HG02885 (cell line): ENCODE data around the gene PHYHIPL.

Experiments
- ATAC-seq: cut with Tn5 transposase; IDR thresholded peaks from one replicate; pipeline ENCODE4 v1.9.1; 2021; ENCODE audit warnings: mild to moderate bottlenecking; ENCODE audit not compliant: unreplicated experiment, poor library complexity

Gene PHYHIPL

DNA sequence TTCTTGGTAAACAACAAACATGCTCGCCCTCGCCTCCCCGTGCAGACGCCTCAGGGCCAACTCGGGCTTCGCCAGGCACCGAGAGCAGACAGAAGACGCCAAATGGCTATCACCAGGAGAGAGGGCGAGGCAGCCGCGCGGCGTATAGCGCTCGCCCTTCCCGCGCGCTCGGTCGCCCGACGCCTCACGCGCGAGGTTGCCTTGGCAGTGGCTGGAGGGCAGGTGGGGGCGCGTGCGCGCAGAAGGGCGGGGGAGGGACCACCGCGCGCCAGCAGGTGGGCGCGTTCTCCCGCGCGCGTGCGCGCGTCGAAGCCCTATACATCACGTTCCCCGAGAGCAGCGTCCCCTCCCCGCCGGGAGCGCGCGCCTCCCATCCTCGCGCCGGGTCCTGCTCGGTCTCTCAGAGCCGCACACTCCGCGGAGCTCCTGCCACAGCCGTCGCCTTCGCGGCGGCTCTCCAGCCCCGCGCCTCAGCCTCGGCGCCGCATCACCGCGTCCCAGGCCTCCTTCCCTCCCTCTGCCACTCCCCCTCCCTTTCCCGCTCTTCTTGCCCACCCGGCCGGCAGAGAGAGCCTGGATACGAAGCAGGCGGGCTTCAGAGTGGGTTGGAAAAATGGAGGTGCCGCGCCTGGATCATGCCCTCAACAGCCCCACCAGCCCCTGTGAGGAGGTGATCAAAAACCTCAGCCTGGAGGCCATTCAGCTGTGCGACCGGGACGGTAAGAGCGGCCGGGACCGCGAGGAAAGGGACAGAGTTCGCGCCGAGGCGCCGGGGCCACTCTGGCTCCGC, at the start of gene PHYHIPL:
PHYHIPL (plus strand) TSS at position 403 of the 790 bp plus-strand sequence; CDS start at position 614, 211 bp downstream.
- ATAC-seq, result no peak

DNA sequence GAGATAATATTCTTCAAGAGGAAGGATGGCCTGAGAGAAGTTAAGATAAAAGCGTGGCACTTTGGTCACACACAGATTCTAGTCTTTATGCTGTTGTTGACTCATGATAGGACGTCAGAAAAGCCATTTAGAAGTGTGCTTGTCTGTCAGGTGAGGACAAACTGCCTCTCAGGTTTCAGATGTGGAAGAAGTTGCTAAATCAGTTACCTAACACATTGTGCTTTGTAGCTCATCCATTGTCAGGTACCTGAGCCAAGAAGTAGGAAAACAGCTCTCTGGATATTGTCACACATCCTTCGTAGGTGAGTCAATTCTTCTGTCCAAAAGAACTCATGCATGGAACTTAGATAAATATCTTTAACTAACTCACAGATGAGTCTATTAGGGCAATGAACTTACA, 49.5 kb upstream of the PHYHIPL start:
- no peak for ATAC-seq

DNA sequence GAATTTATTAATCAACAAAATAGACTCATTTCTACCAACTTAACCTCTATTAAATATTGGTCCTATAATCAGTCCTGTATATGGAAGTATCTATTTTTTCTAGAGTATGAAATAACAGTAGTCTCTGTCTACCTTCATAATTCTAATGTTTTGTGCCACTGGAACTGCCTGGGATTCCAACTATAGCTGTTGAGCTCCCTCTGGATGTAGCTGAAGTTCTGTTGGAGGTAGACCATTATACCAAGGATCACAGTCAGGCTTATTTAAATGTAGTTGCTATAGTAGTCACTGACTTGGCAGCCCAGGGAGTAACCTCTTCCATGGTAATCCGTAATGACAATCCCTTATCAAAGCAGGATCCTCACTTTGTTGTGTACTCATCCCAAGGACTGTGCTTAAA, 48.5 kb upstream of the PHYHIPL start:
- ATAC-seq, result no peak

DNA sequence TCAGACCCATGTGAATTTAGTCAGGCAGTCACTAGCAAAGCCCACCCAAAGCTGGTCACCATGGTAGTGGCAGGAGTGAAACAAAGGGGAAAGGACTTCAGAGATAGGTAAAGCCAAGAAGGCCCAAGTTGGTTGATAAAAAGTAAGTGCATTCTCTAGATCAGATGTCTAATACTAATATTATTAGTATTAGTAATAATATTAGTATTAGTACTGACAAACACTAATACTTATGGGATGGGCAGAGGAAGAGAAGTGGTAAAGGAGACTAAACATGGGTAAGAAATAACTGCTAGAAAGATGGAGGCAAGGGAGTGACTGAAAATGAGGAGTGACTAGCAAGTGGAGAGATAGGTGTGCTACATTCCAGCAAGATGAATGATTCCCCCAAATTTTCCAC, 46.6 kb upstream of the PHYHIPL start:
- no peak for ATAC-seq

DNA sequence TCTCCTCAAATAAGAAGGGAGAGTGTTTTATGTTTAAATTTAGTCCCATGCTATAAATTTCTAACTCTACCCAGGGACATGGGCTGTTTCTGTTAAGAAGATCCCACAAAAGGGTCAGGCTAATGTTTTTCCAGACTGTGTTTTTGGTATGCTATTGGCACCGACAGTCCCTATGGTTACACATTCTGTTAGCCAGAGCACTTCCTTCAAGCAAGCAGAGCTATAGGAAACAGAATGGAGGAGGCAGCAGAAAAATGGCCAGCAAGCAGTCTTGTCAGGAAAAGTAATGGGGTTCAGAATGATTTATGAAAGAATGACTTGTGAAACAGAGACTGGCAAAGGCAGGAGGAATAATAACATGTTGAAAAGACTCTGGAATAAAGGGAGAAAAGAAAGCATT, 44.8 kb upstream of the PHYHIPL start:
- ATAC-seq, result no peak

DNA sequence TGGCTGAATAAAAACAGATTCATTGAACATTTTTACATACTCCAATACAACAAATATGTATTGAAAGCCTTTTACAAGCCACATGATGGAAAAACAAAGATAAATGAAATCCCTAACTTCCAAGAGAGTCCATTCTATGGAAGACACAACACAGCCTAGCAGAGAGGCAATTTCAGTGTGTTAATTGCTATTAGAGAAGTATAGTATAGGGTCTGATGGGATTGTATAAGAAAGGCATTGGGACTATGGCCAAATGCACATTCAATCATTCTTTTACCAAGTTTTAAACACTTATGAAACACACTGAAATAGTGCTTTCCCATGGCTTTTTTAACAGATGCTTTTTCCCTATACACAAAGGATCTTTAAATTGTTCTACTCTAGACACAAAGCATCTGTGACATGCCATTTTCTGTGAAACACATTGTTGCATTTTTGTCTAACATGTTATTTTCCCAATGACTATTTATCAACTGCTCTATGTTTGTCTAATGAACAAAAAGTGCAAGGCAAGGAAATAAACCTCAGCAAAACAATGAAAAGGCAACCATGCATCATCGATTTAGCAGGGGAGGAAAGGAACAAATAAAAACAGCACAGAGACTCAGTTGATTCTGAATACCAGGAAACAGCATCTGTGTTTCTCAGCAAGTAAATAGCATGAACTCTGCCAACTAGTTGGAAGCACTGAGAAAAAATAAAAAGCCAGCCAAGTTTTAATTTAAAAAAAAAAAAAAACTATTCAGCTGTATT, 42.4 kb upstream of the PHYHIPL start:
- ATAC-seq, result no peak

DNA sequence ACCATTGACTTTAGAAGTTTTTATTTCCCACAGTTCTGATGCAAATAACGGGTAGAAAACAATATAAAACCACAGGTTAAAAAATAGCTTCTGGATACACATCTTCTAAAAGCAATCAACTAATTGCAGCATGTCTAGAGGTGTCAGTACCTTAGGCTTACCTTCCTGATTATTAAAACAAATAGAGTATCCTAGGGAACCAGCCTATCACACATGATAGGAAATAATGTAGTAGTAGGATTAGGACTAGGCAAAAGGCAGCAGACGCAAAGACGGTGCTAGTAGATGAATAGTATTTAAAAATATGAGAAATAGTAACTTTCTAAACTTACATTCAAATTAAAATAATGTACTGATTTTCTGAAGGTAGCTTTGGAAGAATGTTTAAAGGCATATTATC, 41.7 kb upstream of the PHYHIPL start:
- ATAC-seq, result no peak

DNA sequence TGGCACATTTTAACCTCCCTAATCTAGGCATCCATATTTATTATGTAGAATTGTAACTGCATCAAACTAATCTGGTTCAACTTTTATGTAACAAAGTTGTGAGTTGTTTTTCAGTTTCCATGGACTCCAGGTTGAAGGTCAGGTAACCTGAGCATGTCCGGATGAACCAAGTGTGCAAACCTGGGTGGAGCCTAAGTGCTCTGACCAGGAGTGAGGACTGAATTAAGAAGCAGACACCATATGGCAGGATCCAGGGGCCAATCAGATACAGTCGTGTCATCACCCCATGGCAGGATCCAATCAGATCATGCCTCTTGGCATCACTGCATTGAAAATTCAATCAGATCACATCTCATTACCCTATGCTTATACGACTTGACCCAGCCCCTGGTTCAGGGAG, 41.2 kb upstream of the PHYHIPL start:
- no peak for ATAC-seq

DNA sequence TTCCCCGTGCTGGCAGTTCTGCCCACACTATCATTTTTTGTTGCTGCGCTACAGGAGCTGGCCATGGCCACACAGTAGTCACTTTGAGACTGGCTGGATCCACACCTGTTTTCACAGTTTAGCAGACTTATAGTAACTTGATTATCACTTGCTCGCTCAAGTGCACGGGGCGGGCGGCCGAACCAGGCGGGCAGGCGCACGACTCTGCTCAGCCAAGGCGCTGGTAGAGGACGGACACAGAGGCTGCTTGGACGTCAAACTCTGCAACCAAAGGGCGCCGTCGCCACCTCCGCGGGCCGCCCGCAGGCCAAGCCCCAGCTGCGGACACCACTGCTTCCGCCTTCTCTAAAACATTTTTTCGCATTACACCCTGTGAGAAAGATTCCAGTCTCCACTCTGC, 38.4 kb upstream of the PHYHIPL start:
- ATAC-seq, result no peak

DNA sequence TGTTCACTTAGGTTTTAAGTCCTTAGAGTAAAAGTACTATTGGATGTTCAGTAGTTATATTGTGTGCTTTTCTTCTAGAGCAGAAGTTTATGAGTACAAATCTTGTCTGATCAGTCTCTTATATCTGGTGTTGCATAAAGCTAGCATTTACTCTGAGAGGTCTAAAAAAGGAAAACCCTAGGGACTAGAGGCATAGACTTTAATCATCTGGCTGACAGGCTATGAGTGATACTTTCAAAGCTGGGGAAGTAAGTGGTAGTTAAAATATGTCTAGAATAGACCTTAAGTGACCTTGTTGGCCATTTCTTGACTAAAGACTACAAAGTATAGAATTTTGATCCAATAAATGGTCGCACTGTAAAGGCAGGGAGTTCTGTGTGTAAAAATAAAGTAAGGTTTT, 32.9 kb upstream of the PHYHIPL start:
- no peak for ATAC-seq

DNA sequence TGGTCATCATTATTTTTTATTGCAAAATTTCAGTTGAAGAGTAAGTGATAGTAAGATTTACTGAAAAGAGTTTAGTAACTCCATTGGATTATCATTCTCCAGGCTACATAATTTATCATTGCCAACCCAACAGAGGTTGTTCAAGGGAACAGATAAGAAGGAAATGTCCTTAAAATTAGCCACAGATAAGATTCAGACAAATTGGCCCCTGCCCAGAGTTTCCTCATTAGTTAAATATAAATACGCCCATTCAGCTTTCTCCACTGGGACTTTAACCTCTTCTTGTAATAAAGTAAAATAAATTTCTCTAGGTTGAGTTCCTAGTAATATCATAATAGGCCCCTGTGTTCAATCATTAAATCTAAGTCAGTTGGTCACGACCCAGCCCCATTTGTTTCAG, 27.7 kb upstream of the PHYHIPL start:
- no peak for ATAC-seq

DNA sequence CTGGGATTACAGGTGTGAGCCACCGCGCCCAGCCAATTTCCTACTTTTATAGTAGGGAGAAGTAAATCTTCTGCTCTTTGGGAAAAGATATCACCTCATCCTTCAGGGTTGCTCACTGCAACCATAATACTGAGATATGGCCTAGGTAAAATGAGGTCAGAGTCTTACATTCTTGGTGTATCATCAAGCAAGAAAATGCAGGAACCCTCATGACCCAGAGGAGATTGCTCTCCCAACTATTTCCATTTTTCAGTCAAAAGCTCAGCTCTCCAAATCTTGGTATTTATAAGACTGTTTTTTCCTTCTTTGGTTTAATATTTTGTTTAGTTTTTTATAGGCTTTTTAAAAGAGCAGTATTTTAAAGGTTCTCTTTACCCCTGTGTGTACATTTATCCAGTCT, 20.9 kb upstream of the PHYHIPL start:
- no peak for ATAC-seq

DNA sequence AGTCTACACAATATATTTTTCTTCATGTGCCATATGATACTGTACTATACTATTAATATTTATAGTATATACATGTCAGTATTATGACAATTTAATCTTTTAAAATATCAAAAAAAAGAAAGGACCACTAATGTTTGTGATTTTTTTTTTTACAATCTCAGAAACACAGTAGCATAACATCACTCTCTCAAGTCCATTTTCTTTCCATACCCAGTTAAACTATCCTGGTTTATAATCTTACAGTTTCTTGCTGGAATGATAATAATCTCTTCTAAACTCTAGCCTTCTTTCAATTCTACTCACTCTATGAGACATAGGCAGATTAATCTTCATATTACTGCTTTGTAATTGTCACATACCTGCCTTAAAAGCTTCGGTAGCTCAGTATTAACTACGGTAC, 8.9 kb upstream of the PHYHIPL start:
- ATAC-seq, result no peak

DNA sequence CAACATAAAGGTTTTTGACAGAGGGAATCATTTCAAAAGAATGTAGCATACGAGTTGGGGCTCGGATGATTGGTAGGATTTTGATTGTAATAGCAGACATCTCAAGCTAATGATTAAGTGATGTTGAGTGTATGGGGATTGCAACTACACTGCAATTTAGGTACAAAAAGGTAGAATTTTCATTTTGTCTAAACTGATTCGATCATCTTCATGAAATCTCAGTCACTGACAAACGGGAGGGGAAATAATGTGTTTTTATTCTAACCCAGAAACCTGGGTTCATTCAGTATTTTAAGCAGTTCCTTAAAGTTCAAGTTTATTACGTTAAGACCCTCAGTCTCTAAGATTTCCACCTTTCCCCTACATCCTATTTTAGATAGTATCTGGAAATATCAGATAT, 3.9 kb upstream of the PHYHIPL start:
- no peak for ATAC-seq

DNA sequence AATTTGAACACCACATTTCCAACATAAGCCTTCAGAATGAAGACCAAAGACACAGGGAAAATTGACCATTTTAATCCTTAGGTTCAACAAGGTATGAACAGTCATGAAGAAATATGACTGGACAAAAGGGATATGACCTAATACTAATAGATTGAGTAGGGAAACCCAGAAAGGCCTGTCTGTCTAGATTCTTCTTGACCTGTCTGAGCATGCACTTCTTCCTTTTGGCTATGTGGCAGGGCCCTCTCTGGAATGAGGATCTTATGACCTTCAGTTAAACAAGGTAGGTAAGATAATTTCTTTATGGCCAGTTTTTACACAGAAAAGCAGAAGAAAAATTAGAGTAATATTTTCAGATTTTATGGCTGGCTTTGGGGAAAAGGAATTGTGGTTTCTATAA, 3.0 kb upstream of the PHYHIPL start:
- ATAC-seq, result no peak

DNA sequence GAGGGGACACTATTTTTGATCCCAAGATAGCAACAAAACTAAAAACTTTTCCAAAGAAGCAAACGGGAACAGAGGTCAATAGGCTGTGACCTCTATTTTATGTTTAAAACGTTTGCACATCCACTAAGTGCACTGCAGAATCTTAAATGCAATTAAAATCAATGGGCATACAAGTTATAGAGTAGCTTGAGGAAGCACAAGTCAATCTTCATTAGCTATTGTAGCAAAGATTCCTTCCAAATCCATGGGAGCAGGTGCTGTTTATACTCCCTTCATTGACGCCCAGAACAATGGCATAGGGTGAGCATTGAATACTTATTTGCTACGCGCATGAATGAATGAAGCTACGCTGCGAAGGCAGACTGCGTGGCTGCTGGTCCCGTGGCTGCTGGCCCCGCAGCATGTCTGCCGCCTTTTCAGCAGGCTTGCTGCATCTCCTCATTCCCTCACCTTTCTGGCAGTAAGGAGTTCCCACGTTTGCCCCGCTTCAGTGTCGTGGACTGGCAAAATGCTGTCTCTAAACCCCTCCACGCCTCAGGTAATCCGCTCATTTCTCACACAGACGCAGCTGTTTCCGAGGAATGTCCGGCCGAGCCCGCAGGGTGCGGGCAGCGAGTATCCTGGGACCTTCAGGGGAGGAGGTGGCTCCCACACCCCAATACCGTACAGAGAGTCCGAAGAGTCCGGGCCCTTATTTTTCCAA, 754 bp upstream of the PHYHIPL start:
- ATAC-seq, result no peak

DNA sequence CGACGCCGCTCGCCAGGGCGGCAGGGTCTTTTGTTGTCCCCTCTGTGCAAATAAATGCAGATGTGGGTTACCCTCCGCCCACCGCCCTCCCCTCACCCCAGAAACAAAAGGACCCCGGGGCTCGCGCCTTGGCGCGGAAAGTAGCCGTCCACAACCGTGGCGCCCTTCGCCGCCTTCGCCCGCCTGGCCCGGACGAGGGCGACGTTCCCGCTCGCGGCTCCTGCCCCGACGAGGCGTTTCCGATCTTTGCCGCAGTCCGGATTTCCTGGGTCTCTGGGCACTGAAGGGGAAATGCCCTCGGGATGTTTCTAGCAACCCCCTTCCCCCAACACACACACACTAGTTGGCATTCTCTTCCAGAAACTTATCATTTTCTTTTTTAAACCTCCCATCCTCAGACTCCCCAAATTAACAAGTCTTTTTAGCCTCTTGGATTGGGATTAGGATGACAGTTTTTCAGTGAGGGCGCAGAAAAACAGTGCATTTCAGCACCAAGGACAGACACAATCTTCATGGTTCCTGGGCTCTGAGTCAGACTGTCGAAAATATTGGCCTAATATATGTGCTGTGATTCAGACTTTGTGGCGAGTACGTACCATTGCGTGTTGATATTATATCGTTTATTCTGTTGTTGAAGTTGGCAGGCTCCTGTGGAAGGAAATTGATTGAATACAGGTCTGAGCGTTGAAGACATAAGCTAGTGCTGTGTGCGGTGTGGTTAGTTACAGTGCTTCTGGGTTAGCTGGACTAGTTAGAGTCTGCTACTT, 771 bp downstream of the PHYHIPL start:
- no peak for ATAC-seq

DNA sequence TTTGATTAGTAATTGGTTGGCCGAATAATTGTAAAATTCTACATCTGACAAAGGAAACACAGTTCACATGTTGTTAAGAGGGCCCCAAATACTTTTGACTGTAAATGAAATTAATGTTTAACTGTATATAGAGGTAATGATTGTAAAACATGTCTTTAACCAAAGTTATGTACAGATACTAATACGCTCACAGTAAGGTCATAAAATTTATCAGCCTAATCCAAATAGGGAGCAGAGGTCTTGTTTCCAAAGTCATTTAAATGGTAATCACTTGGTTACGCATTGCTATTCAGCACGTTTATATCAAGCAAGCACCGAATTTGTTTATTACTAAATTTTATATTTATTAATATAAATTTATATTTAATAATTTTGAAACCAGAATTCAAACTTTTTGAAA, 1.4 kb downstream of the PHYHIPL start:
- no peak for ATAC-seq

DNA sequence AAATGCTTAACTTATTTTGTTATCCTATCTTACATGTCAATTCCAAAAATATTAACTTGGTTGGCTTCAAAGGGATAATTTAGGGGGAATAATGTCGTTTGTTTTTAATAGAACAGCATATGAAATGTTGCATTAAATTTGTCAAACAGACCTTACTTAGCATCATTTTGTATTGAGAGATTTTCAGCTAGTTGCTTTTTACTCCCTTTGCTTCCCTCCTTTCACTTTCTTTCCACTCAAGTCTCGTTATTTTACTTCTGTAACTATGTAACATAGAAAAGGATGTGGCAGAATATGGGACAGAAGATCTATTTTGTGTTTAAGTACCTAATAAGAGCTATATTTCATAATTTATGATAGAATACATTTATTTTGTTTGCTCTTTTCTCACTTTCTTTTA, 2.6 kb downstream of the PHYHIPL start:
- ATAC-seq, result no peak

DNA sequence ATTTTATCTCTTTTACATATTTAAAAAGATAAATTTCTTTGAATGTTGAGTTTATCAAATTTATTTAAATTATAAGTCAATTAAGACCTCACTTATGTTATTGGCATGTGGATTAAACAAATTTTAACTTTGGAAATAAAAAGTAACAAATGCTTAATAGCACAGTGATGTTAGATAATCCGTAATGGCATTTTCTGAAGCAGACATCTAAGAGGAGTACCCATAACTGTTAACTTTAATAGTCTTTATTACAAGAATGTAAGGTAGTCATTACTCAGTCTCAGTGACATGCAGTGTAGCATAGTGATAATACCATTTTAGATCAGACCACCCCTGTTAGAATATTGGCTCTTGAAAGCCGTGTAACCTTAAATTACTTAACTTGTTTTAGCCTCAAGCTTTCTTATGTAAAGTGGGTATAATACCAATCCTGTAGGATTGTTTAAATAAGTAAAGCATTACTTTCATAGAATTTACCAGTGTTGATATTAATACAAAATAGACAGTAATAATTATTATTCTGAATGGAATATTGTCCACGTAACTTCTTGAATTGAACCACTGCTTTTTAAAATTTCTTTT, 4.3 kb downstream of the PHYHIPL start:
- ATAC-seq, result no peak
